ENCODE measurements around the gene CUX1.

Gene CUX1

GRCh38 chr7:101803203-101804087 lies 14.0 kb upstream of the CUX1 start:
- no peak for TF ChIP-seq EZH2phosphoT487 (IDR thresholded peaks at IDR 0.05; ENCODE audit: low read length)
- TF ChIP-seq, protein P1, sequence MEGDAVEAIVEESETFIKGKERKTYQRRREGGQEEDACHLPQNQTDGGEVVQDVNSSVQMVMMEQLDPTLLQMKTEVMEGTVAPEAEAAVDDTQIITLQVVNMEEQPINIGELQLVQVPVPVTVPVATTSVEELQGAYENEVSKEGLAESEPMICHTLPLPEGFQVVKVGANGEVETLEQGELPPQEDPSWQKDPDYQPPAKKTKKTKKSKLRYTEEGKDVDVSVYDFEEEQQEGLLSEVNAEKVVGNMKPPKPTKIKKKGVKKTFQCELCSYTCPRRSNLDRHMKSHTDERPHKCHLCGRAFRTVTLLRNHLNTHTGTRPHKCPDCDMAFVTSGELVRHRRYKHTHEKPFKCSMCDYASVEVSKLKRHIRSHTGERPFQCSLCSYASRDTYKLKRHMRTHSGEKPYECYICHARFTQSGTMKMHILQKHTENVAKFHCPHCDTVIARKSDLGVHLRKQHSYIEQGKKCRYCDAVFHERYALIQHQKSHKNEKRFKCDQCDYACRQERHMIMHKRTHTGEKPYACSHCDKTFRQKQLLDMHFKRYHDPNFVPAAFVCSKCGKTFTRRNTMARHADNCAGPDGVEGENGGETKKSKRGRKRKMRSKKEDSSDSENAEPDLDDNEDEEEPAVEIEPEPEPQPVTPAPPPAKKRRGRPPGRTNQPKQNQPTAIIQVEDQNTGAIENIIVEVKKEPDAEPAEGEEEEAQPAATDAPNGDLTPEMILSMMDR (IDR thresholded peaks at IDR 0.05; ENCODE audit: low read length): no peak
- no peak for TF ChIP-seq EZH2 (optimal IDR thresholded peaks at IDR 0.05; ENCODE audit: low read depth, low read length)
- Histone ChIP-seq H4K20me1 (ENCODE audit: insufficient read depth, low read length) (no peaks in the 10 kb centered on the region), H3K4me3 (ENCODE audit: low read length) (no peak overlapping the region), H3K27me3 (replicated peaks; ENCODE audit: insufficient read depth, low read length) (no peaks in the 10 kb centered on the region), H3K4me2 (ENCODE audit: low read depth, low read length) (no peak overlapping the region), H3K4me1 (ENCODE audit: low read length) (no peaks in the 10 kb centered on the region), H3K9me3 (replicated peaks; ENCODE audit: insufficient read depth, low read length) (no peaks in the 10 kb centered on the region), H3K9me2 (replicated peaks; ENCODE audit: insufficient read depth, low read length) (no peaks in the 10 kb centered on the region), H3K36me3 (replicated peaks; ENCODE audit: insufficient read depth, low read length) (no peaks in the 10 kb centered on the region), H3F3A (ENCODE audit: insufficient read depth, low read length) (no peaks in the 10 kb centered on the region), H3K79me2 (ENCODE audit: low read length) (no peaks in the 10 kb centered on the region), H3K27ac (ENCODE audit: low read length) (no peak overlapping the region), H3K9ac (ENCODE audit: low read length) (no peak overlapping the region), H2AFZ (ENCODE audit: low read length) (no peak overlapping the region)
- DNase-seq: no peak

DNA sequence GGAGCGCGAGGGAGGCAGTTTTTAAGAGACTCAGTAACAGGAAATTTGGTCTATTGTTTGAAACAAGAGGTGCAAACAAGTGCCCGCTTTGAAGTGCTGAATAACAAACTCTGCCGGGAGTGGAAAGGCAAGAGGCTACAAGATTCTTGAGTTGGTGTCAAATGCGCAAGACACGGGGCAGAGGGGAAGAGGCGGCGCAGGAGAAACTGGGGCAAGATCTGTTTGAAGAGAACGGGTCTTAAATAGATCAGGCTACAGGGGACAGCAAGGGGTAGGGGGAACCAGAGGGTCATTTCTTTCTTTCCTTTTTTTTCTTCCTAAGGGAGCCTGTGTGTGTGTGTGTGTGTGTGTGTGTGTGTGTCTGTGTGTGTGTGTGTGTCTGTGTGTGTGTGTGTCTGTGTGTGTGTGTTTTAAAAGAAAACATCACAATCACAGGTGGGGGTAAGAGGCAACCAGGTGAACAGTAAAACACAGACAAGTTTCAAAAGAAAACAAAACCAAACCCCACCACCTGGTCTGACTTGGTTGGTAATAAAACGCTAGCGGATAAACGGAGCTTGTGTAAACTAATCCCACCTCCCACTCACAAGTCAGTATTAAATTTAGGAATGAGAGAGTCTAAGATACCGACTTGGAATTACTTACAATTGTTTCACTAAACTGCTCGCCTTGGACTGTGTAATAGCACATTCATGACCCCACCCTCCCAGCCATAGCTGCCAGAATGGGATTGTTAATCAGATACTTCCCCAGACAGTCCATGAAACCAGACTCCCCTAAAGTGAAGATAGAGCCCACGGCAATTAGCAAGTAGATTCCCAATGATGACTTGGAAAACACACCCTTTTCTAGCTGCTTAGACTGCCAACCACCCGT lies 13.1 kb upstream of the CUX1 start:
- H2AFZ ChIP-seq (ENCODE audit: low read length): no peak overlapping the region
- no peaks in the 10 kb centered on the region for H3K9me2 ChIP-seq (replicated peaks; ENCODE audit: insufficient read depth, low read length)
- no peak for DNase-seq

DNA sequence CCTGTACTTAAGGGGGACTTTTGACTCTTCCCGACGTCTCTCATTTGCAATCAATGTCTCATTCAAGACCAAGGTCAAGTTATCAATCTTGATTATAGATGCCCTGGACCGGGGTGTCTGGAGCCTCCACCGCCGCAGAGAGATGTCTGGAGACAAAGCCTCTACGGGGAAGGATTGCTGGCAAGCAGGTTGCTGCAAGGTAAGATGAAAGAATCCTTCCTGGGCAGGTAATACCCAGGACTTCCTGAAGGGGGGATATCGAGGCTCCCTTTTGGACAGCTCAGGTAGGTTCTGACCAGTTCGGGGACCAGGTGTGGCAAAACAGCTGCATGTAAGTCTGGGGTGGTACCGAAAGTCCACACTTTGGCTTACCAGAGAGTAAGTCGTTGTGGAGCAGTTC lies 12.5 kb upstream of the CUX1 start:
- H3K4me1 ChIP-seq (ENCODE audit: low read length): no peaks in the 10 kb centered on the region
- H2AFZ ChIP-seq (ENCODE audit: low read length): no peak overlapping the region
- no peak overlapping the region for H3K9ac ChIP-seq (ENCODE audit: low read length)
- H3K9me2 ChIP-seq (replicated peaks; ENCODE audit: insufficient read depth, low read length): no peaks in the 10 kb centered on the region
- H3K27ac ChIP-seq (ENCODE audit: low read length): no peak overlapping the region
- no peaks in the 10 kb centered on the region for H3F3A ChIP-seq (ENCODE audit: insufficient read depth, low read length)
- H3K4me2 ChIP-seq (ENCODE audit: low read depth, low read length): no peak overlapping the region
- H4K20me1 ChIP-seq (ENCODE audit: insufficient read depth, low read length): no peaks in the 10 kb centered on the region
- no peaks in the 10 kb centered on the region for H3K79me2 ChIP-seq (ENCODE audit: low read length)
- no peaks in the 10 kb centered on the region for H3K36me3 ChIP-seq (replicated peaks; ENCODE audit: insufficient read depth, low read length)
- no peak for TF ChIP-seq EZH2 (optimal IDR thresholded peaks at IDR 0.05; ENCODE audit: low read depth, low read length)
- TF ChIP-seq, protein P1 (IDR thresholded peaks at IDR 0.05; ENCODE audit: low read length): peak; percentile 40
- no peaks in the 10 kb centered on the region for H3K9me3 ChIP-seq (replicated peaks; ENCODE audit: insufficient read depth, low read length)
- H3K27me3 ChIP-seq (replicated peaks; ENCODE audit: insufficient read depth, low read length): no peaks in the 10 kb centered on the region
- no peak overlapping the region for H3K4me3 ChIP-seq (ENCODE audit: low read length)
- DNase-seq: peak; percentile 26

More for the DNA sequence above, 13.1 kb upstream of the CUX1 start:
- no peaks in the 10 kb centered on the region for H3K36me3 ChIP-seq (replicated peaks; ENCODE audit: insufficient read depth, low read length)
- H3K9me3 ChIP-seq (replicated peaks; ENCODE audit: insufficient read depth, low read length): no peaks in the 10 kb centered on the region
- H3K4me2 ChIP-seq (ENCODE audit: low read depth, low read length): no peak overlapping the region
- H3K9ac ChIP-seq (ENCODE audit: low read length): no peak overlapping the region
- no peak overlapping the region for H3K4me3 ChIP-seq (ENCODE audit: low read length)
- H4K20me1 ChIP-seq (ENCODE audit: insufficient read depth, low read length): no peaks in the 10 kb centered on the region
- no peak for TF ChIP-seq EZH2phosphoT487 (IDR thresholded peaks at IDR 0.05; ENCODE audit: low read length)
- TF ChIP-seq EZH2 (optimal IDR thresholded peaks at IDR 0.05; ENCODE audit: low read depth, low read length): no peak
- TF ChIP-seq, protein P1 (IDR thresholded peaks at IDR 0.05; ENCODE audit: low read length): no peak
- no peaks in the 10 kb centered on the region for H3K27me3 ChIP-seq (replicated peaks; ENCODE audit: insufficient read depth, low read length)
- no peaks in the 10 kb centered on the region for H3K79me2 ChIP-seq (ENCODE audit: low read length)
- no peaks in the 10 kb centered on the region for H3K4me1 ChIP-seq (ENCODE audit: low read length)
- no peak overlapping the region for H3K27ac ChIP-seq (ENCODE audit: low read length)
- no peaks in the 10 kb centered on the region for H3F3A ChIP-seq (ENCODE audit: insufficient read depth, low read length)

Measured in MM.1S (cell line).